Choroid plexus epithelial cell (primary cell): ENCODE results near the gene B3GALT2.

Source experiments
- DNase-seq: peaks from one replicate; pipeline ENCODE4 v3.0.0-alpha.2; 2010; ENCODE audit warnings: low read depth
- H3K4me3 ChIP-seq: 2 replicates; pipeline ENCODE4 v1.5.1; 2011; ENCODE audit warnings: low read depth, mild to moderate bottlenecking, control low read depth, low read length, moderate library complexity
- CTCF ChIP-seq: conservative IDR thresholded peaks from 2 replicates; pipeline ENCODE4 v1.5.1; 2011; ENCODE audit warnings: low read depth, mild to moderate bottlenecking, control low read depth, inconsistent platforms, low read length, moderate library complexity

B3GALT2 gene

GRCh38 chr1:193183019-193183627, 3.3 kb downstream of the B3GALT2 start:
- peak; percentile 70 for TF ChIP-seq CTCF
- H3K4me3 ChIP-seq: no peak overlapping the region
- DNase-seq: peak; percentile 78

- TF ChIP-seq CTCF: no peak
- no peak overlapping the region for H3K4me3 ChIP-seq
- DNase-seq: peak; percentile 24
Measured at GRCh38 chr1:193181985-193182384, 4.4 kb downstream of the B3GALT2 start.

- TF ChIP-seq CTCF: no peak
- H3K4me3 ChIP-seq: no peak overlapping the region
- DNase-seq: peak; percentile 10
Measured at GRCh38 chr1:193181536-193181935, 4.9 kb downstream of the B3GALT2 start.

- TF ChIP-seq CTCF: no peak
- no peak overlapping the region for H3K4me3 ChIP-seq
- DNase-seq: no peak
Measured at GRCh38 chr1:193179094-193179493, 7.3 kb downstream of the B3GALT2 start.

- TF ChIP-seq CTCF: no peak
- no peak overlapping the region for H3K4me3 ChIP-seq
- no peak for DNase-seq
Measured at GRCh38 chr1:193176788-193177187, 9.6 kb downstream of the B3GALT2 start.

GRCh38 chr1:193176113-193176512, 10.3 kb downstream of the B3GALT2 start:
- H3K4me3 ChIP-seq: no peak overlapping the region
- TF ChIP-seq CTCF: no peak
- DNase-seq: peak; percentile 7

- TF ChIP-seq CTCF: no peak
- H3K4me3 ChIP-seq: no peak overlapping the region
- DNase-seq: no peak
Measured at GRCh38 chr1:193157360-193157759, 29.1 kb downstream of the B3GALT2 start.
